ENCODE data around the gene MMP25.

MMP25 gene

GRCh38 chr16:3019594-3020246 lies 26.6 kb upstream of the MMP25 start:
- no peaks in the 10 kb centered on the region for H3K9me3 ChIP-seq (ENCODE audit: control insufficient read depth, insufficient read depth, low read depth, low read length)
- peaks cover 29% of the 10 kb centered on the region for H3K36me3 ChIP-seq (ENCODE audit: control insufficient read depth, insufficient read depth, low read length)
- peak overlapping the region; percentile 45; the same call in 1 of the 2 replicates for H3K27ac ChIP-seq (ENCODE audit: low read depth, low read length)
- no peaks in the 10 kb centered on the region for H3K27me3 ChIP-seq (ENCODE audit: control insufficient read depth, insufficient read depth, low read length)
- peak overlapping the region; percentile 84 for H3K9ac ChIP-seq (ENCODE audit: low read length)
- peak overlapping the region; percentile 94 for H3K4me3 ChIP-seq (ENCODE audit: low read depth, low read length)
- peaks cover 31% of the 10 kb centered on the region for H3K4me1 ChIP-seq (ENCODE audit: control insufficient read depth, insufficient read depth, low read length)

- Histone ChIP-seq H3K27me3 (ENCODE audit: control insufficient read depth, insufficient read depth, low read length) (no peaks in the 10 kb centered on the region), H3K9me3 (ENCODE audit: control insufficient read depth, insufficient read depth, low read depth, low read length) (no peaks in the 10 kb centered on the region), H3K27ac (ENCODE audit: low read depth, low read length) (peak within 1 kb of the TSS; percentile 99), H3K36me3 (ENCODE audit: control insufficient read depth, insufficient read depth, low read length) (peaks cover 24% of the 10 kb centered on the region), H3K9ac (ENCODE audit: low read length) (peak within 1 kb of the TSS; percentile 98), H3K4me1 (ENCODE audit: control insufficient read depth, insufficient read depth, low read length) (peaks cover 31% of the 10 kb centered on the region), H3K4me3 (ENCODE audit: low read depth, low read length) (peak within 1 kb of the TSS; percentile 94)
Observed at GRCh38 chr16:3020247-3020603, 26.1 kb upstream of the MMP25 start, which contains the start of gene TNFRSF12A. TNFRSF12A (plus strand) TSS chr16:3020368; CDS start chr16:3020398, 30 bp downstream.

- no peaks in the 10 kb centered on the region for H3K27me3 ChIP-seq (ENCODE audit: control insufficient read depth, insufficient read depth, low read length)
- H3K36me3 ChIP-seq (ENCODE audit: control insufficient read depth, insufficient read depth, low read length) = peaks cover 25% of the 10 kb centered on the region
- H3K27ac ChIP-seq (ENCODE audit: low read depth, low read length) = peak overlapping the region; percentile 99
- H3K4me1 ChIP-seq (ENCODE audit: control insufficient read depth, insufficient read depth, low read length) = peaks cover 27% of the 10 kb centered on the region
- peak overlapping the region; percentile 94 for H3K4me3 ChIP-seq (ENCODE audit: low read depth, low read length)
- H3K9me3 ChIP-seq (ENCODE audit: control insufficient read depth, insufficient read depth, low read depth, low read length) = no peaks in the 10 kb centered on the region
- peak overlapping the region; percentile 98 for H3K9ac ChIP-seq (ENCODE audit: low read length)
Observed at GRCh38 chr16:3020604-3021448, 25.5 kb upstream of the MMP25 start.

- Histone ChIP-seq H3K27me3 (ENCODE audit: control insufficient read depth, insufficient read depth, low read length) (no peaks in the 10 kb centered on the region), H3K36me3 (ENCODE audit: control insufficient read depth, insufficient read depth, low read length) (peaks cover 27% of the 10 kb centered on the region), H3K4me1 (ENCODE audit: control insufficient read depth, insufficient read depth, low read length) (peaks cover 22% of the 10 kb centered on the region), H3K9me3 (ENCODE audit: control insufficient read depth, insufficient read depth, low read depth, low read length) (no peaks in the 10 kb centered on the region), H3K27ac (ENCODE audit: low read depth, low read length) (peak overlapping the region; percentile 99), H3K9ac (ENCODE audit: low read length) (peak overlapping the region; percentile 98), H3K4me3 (ENCODE audit: low read depth, low read length) (peak overlapping the region; percentile 94)
Observed at GRCh38 chr16:3021449-3022207, 24.7 kb upstream of the MMP25 start.

DNA sequence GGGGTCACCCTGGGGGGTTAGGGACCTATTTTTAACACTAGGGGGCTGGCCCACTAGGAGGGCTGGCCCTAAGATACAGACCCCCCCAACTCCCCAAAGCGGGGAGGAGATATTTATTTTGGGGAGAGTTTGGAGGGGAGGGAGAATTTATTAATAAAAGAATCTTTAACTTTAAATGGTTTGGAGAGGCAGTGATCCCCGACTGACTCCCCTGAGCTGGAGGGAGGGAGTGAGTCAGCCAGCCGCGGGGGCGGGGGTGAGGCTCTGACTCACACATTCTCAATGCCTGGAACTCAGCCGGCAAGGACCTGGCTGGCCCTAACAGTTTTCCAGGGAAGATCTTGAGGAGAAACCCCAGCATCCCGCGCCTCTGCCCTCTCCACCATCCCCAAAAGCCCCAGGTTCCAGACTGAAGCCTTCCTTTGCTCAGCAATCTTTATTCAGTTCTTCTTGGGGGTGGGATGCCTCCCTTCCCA lies 24.1 kb upstream of the MMP25 start:
- peak overlapping the region; percentile 98 for H3K9ac ChIP-seq (ENCODE audit: low read length)
- H3K27me3 ChIP-seq (ENCODE audit: control insufficient read depth, insufficient read depth, low read length) = no peaks in the 10 kb centered on the region
- peaks cover 34% of the 10 kb centered on the region for H3K36me3 ChIP-seq (ENCODE audit: control insufficient read depth, insufficient read depth, low read length)
- no peaks in the 10 kb centered on the region for H3K9me3 ChIP-seq (ENCODE audit: control insufficient read depth, insufficient read depth, low read depth, low read length)
- peaks cover 22% of the 10 kb centered on the region for H3K4me1 ChIP-seq (ENCODE audit: control insufficient read depth, insufficient read depth, low read length)
- H3K27ac ChIP-seq (ENCODE audit: low read depth, low read length) = peak overlapping the region; percentile 99
- H3K4me3 ChIP-seq (ENCODE audit: low read depth, low read length) = peak overlapping the region; percentile 94

DNA sequence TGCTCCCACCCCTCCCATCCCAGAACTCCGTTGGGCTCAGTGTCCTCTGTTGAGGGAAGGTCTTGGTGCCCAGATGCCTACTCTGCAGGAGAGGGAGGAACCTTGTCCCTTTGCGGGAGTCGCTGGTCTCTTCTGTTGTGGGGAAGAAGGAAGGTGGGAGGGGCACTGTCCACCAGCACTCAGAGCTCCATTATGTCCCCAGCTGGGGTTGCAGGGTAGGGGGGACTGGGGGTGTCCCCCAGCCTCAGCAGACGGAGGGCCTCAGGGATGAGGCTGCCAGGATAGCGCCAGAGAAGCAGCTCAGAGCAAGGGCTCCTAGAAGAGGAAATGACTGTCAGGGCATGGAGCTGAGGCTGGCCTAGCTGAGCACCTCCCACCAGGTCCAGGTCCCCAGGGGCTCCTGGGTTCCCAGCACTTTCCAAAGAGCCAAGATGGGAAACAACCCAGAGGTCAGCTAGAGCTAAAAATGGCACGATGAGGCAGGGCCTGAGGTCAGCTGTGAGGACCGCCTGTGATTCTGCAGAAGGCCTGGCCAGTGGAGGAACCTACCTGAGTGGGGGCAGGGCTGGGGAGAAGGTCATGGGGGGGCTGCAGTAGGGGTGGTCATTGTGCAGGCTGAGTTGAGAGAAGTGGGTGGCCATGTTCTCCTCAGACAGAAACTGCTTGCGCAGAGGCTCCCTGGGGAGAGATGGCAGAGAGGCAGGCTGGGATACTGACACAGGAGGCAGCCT lies 23.5 kb upstream of the MMP25 start:
- Histone ChIP-seq H3K27me3 (ENCODE audit: control insufficient read depth, insufficient read depth, low read length) (no peaks in the 10 kb centered on the region), H3K9ac (ENCODE audit: low read length) (peak overlapping the region; percentile 98), H3K36me3 (ENCODE audit: control insufficient read depth, insufficient read depth, low read length) (peaks cover 36% of the 10 kb centered on the region), H3K4me1 (ENCODE audit: control insufficient read depth, insufficient read depth, low read length) (peaks cover 28% of the 10 kb centered on the region), H3K4me3 (ENCODE audit: low read depth, low read length) (peak overlapping the region; percentile 94), H3K27ac (ENCODE audit: low read depth, low read length) (peak overlapping the region; percentile 99), H3K9me3 (ENCODE audit: control insufficient read depth, insufficient read depth, low read depth, low read length) (no peaks in the 10 kb centered on the region)

DNA sequence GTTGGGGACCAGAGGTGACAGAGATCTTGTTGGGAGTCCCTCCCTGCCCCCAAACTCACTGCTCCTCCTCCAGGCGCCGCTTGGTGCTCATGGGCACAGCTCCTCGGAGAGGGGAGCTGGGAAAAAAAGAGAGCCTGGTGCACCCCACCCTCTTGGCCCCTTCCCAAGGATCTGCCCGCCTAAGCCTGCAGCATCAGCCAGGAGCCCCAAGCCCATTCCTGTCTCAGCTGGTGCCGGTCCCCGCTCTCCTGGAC lies 23.0 kb upstream of the MMP25 start:
- Histone ChIP-seq H3K9ac (ENCODE audit: low read length) (peak overlapping the region; percentile 98), H3K4me3 (ENCODE audit: low read depth, low read length) (peak overlapping the region; percentile 94), H3K27me3 (ENCODE audit: control insufficient read depth, insufficient read depth, low read length) (no peaks in the 10 kb centered on the region), H3K36me3 (ENCODE audit: control insufficient read depth, insufficient read depth, low read length) (peaks cover 36% of the 10 kb centered on the region), H3K27ac (ENCODE audit: low read depth, low read length) (peak overlapping the region; percentile 99; the same call in 1 of the 2 replicates), H3K4me1 (ENCODE audit: control insufficient read depth, insufficient read depth, low read length) (peaks cover 28% of the 10 kb centered on the region), H3K9me3 (ENCODE audit: control insufficient read depth, insufficient read depth, low read depth, low read length) (no peaks in the 10 kb centered on the region)

- peak within 1 kb of the TSS; percentile 99 for H3K27ac ChIP-seq (ENCODE audit: low read depth, low read length)
- H3K9me3 ChIP-seq (ENCODE audit: control insufficient read depth, insufficient read depth, low read depth, low read length) = no peaks in the 10 kb centered on the region
- H3K36me3 ChIP-seq (ENCODE audit: control insufficient read depth, insufficient read depth, low read length) = peaks cover 36% of the 10 kb centered on the region
- peak within 1 kb of the TSS; percentile 94 for H3K4me3 ChIP-seq (ENCODE audit: low read depth, low read length)
- peak within 1 kb of the TSS; percentile 98 for H3K9ac ChIP-seq (ENCODE audit: low read length)
- H3K27me3 ChIP-seq (ENCODE audit: control insufficient read depth, insufficient read depth, low read length) = peaks cover 5% of the 10 kb centered on the region; the same call in 1 of the 2 replicates
- peaks cover 30% of the 10 kb centered on the region for H3K4me1 ChIP-seq (ENCODE audit: control insufficient read depth, insufficient read depth, low read length)
Observed at GRCh38 chr16:3023669-3024478, 22.5 kb upstream of the MMP25 start, which contains the start of the genes HCFC1R1 and THOC6. HCFC1R1 (minus strand) TSS chr16:3023942; CDS start chr16:3023941, 1 bp downstream. THOC6 (plus strand) TSS chr16:3024035; CDS start chr16:3024327, 292 bp downstream.

- H3K4me3 ChIP-seq (ENCODE audit: low read depth, low read length) = no peak overlapping the region
- peaks cover 36% of the 10 kb centered on the region for H3K36me3 ChIP-seq (ENCODE audit: control insufficient read depth, insufficient read depth, low read length)
- H3K4me1 ChIP-seq (ENCODE audit: control insufficient read depth, insufficient read depth, low read length) = peaks cover 30% of the 10 kb centered on the region
- no peaks in the 10 kb centered on the region for H3K9me3 ChIP-seq (ENCODE audit: control insufficient read depth, insufficient read depth, low read depth, low read length)
- no peak overlapping the region for H3K9ac ChIP-seq (ENCODE audit: low read length)
- peaks cover 19% of the 10 kb centered on the region for H3K27me3 ChIP-seq (ENCODE audit: control insufficient read depth, insufficient read depth, low read length)
- H3K27ac ChIP-seq (ENCODE audit: low read depth, low read length) = no peak overlapping the region
Observed at GRCh38 chr16:3025032-3026002, 21.0 kb upstream of the MMP25 start.
